Neuronal stem cell (in vitro differentiated cells): ENCODE data around the gene PTPRT.

Source experiments
- DNase-seq: peaks from one replicate; pipeline ENCODE4 v3.0.0-alpha.2; 2013; ENCODE audit warnings: low spot score
- H2AFZ ChIP-seq: one replicate; pipeline ENCODE4 v1.6.1; 2013; ENCODE audit warnings: mild to moderate bottlenecking, low read length, inconsistent platforms
- H2AK5ac ChIP-seq: 2 replicates; pipeline ENCODE4 v1.6.1; 2013; ENCODE audit warnings: low read depth, mild to moderate bottlenecking, inconsistent platforms, low read length, moderate library complexity, mixed read lengths
- H2BK120ac ChIP-seq: 2 replicates; pipeline ENCODE4 v1.6.1; 2013; ENCODE audit warnings: low read depth, mild to moderate bottlenecking, inconsistent platforms, low read length, moderate library complexity, mixed read lengths
- H2BK12ac ChIP-seq: one replicate; pipeline ENCODE4 v1.6.1; 2013; ENCODE audit warnings: low read length, inconsistent platforms
- H2BK15ac ChIP-seq: 2 replicates; pipeline ENCODE4 v1.6.1; 2013; ENCODE audit warnings: mild to moderate bottlenecking, low read length, inconsistent platforms, mixed read lengths
- H2BK5ac ChIP-seq: one replicate; pipeline ENCODE4 v1.6.1; 2013; ENCODE audit warnings: inconsistent platforms, mild to moderate bottlenecking, low read length, moderate library complexity
- H3K14ac ChIP-seq: one replicate; pipeline ENCODE4 v1.6.1; 2013; ENCODE audit warnings: low read length, inconsistent platforms
- H3K18ac ChIP-seq: 2 replicates; pipeline ENCODE4 v1.6.1; 2013; ENCODE audit warnings: low read length, inconsistent platforms
- H3K23ac ChIP-seq: 2 replicates; pipeline ENCODE4 v1.6.1; 2013; ENCODE audit warnings: low read depth, mild to moderate bottlenecking, mixed read lengths, low read length, inconsistent platforms; ENCODE audit not compliant: poor library complexity
- H3K27ac ChIP-seq: replicated peaks from 3 replicates; pipeline ENCODE4 v1.5.1; 2013; ENCODE audit warnings: low read length, inconsistent platforms
- H3K27me3 ChIP-seq, 3 experiments: 2 replicates each; pipeline ENCODE4 v1.6.1; 2013; ENCODE audit warnings: low read length in 3 of 3, mild to moderate bottlenecking in 2 of 3, inconsistent platforms in 1 of 3, low read depth in 1 of 3, mixed read lengths in 1 of 3, moderate library complexity in 1 of 3; ENCODE audit not compliant: control insufficient read depth in 3 of 3, insufficient read depth in 3 of 3
- H3K36me3 ChIP-seq, 2 donors: replicated peaks in 1 of 2; 2 replicates each; pipeline ENCODE4 v1.6.1; 2013; ENCODE audit warnings: low read length in 2 of 2; ENCODE audit not compliant: control insufficient read depth in 2 of 2, insufficient read depth in 2 of 2
- H3K4ac ChIP-seq: 2 replicates; pipeline ENCODE4 v1.6.1; 2013; ENCODE audit warnings: inconsistent platforms, mild to moderate bottlenecking, low read length, moderate library complexity
- H3K4me1 ChIP-seq, 2 donors: 1 replicate in 1 of 2; 2 replicates in 1 of 2; pipeline ENCODE4 v1.6.1; 2013; ENCODE audit warnings: low read length in 2 of 2, low read depth in 1 of 2; ENCODE audit not compliant: control insufficient read depth in 2 of 2, insufficient read depth in 1 of 2
- H3K4me2 ChIP-seq: one replicate; pipeline ENCODE4 v1.6.1; 2013; ENCODE audit warnings: mild to moderate bottlenecking, low read length, inconsistent platforms; ENCODE audit not compliant: insufficient read depth, poor library complexity, severe bottlenecking
- H3K4me3 ChIP-seq, 2 donors: 2 replicates each; pipeline ENCODE4 v1.5.1; 2013; ENCODE audit warnings: low read length in 2 of 2, mild to moderate bottlenecking in 2 of 2, inconsistent platforms in 1 of 2, moderate library complexity in 1 of 2
- H3K79me1 ChIP-seq: one replicate; pipeline ENCODE4 v1.6.1; 2013; ENCODE audit warnings: low read depth, mild to moderate bottlenecking, inconsistent platforms, low read length, moderate library complexity
- H3K9ac ChIP-seq: one replicate; pipeline ENCODE4 v1.6.1; 2013; ENCODE audit warnings: mild to moderate bottlenecking, low read depth, low read length, inconsistent platforms; ENCODE audit not compliant: poor library complexity
- H3K9me3 ChIP-seq, 2 donors: replicated peaks in 1 of 2; 2 replicates each; pipeline versions ENCODE3 to v1.6.1; 2013; ENCODE audit warnings: low read length in 2 of 2, mild to moderate bottlenecking in 2 of 2, inconsistent platforms in 1 of 2, low read depth in 1 of 2, mixed read lengths in 1 of 2, moderate library complexity in 1 of 2; ENCODE audit not compliant: control insufficient read depth in 2 of 2, insufficient read depth in 1 of 2
- H4K8ac ChIP-seq: one replicate; pipeline ENCODE4 v1.6.1; 2013; ENCODE audit warnings: low read depth, mild to moderate bottlenecking, inconsistent platforms, low read length, moderate library complexity
- H4K91ac ChIP-seq: one replicate; pipeline ENCODE4 v1.6.1; 2013; ENCODE audit warnings: low read length, low read depth, mild to moderate bottlenecking, inconsistent platforms; ENCODE audit not compliant: poor library complexity
- WGBS, 2 donors: extraction: QIAGEN DNeasy Blood & Tissue Kit; methylation state at CpG; one replicate each; pipeline ENCODE4 v1.1.7; 2013; ENCODE audit warnings: missing lambda C conversion rate in 2 of 2, mixed read lengths in 1 of 2; ENCODE audit not compliant: insufficient read length in 2 of 2, insufficient replicate concordance in 1 of 2; ENCODE audit errors: extremely low coverage in 2 of 2; 5-methylcytosine and 5-hydroxymethylcytosine counted together

PTPRT gene

DNA sequence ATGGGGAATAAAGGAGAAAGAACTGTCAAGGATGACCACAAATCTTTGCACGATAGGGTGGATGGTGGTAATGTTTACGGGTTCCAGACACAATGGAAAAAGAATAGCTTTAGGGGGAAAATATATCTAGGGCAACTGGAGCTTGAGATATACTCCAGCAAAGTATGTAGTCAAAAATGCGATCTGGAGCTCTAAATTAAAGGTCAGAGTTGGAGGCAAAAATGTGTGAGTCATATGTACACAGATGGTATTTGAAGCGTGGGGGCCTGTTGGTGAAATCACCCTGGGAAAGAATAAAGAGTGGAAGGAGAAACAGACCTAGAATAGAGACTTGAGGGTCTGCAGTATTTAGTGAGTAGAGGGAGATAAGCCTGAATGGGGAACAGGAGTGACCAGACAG, 937.6 kb downstream of the PTPRT start:
- Histone ChIP-seq H3K14ac (no peak overlapping the region), H3K79me1 (no peaks in the 10 kb centered on the region), H2BK5ac (no peak overlapping the region), H3K27ac (no peak overlapping the region), H2BK120ac (no peak overlapping the region), H3K4ac (no peak overlapping the region), H3K4me3 (no peak overlapping the region), H2BK15ac (no peak overlapping the region), H2BK12ac (no peak overlapping the region), H3K27me3 (no peaks in the 10 kb centered on the region), H4K8ac (no peak overlapping the region), H3K18ac (no peak overlapping the region), H3K23ac (no peak overlapping the region), H3K9me3 (no peaks in the 10 kb centered on the region), H3K9ac (no peak overlapping the region), H3K36me3 (no peaks in the 10 kb centered on the region), H2AFZ (no peak overlapping the region), H4K91ac (no peak overlapping the region), H3K4me2 (no peak overlapping the region), H2AK5ac (no peak overlapping the region), H3K4me1 (no peaks in the 10 kb centered on the region)
- no CpG with 5 or more reads among the region's 4 CpGs for WGBS, 2 donors
- no peak for DNase-seq

DNA sequence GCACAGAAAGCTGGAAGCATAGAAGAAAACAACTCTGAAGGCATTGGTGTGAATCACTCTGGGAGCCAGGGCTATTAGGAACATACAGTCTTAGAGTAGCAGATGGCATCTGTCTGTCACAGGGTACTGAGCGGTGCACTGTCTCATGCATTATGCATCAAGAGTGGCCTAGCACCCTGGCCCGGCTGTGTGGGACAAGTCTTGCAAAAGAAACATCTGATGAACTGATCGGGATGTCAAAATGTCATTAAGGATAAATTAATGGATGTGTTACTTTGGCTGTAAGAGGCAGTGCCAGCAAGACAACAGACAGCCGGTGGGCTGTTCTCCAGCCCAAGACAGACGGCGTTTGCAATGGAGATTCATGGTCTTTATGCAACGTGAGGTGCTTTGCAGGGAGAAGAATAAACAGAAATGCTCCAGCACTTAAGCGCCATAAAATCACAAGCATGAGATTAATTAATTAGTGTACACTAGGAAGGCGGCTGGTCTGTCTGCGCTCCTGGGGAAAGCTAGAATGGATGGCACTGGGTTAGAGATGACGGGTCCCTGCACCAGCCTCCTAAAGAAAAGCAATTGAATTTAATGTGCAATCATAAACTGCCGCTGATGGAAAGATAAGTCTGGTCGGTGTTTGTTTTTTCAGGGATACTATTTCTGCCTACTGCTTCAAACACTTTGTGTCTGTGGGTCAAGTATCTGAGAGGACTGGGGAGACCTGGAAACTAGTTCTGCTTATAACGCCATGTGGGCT, 970.9 kb downstream of the PTPRT start:
- H3K9me3 ChIP-seq = peaks cover 0 to 4% of the 10 kb centered on the region in 2 donors
- H3K36me3 ChIP-seq = no peaks in the 10 kb centered on the region
- no peak overlapping the region for H4K8ac ChIP-seq
- no peak overlapping the region for H3K23ac ChIP-seq
- no peak overlapping the region for H2BK15ac ChIP-seq
- no CpG with 5 or more reads among the region's 14 CpGs for WGBS, 2 donors
- no peak overlapping the region for H2BK5ac ChIP-seq
- H3K14ac ChIP-seq = no peak overlapping the region
- no peak overlapping the region for H3K9ac ChIP-seq
- DNase-seq = no peak
- H3K4me1 ChIP-seq = no peaks in the 10 kb centered on the region
- H3K79me1 ChIP-seq = no peaks in the 10 kb centered on the region
- no peak overlapping the region for H2AK5ac ChIP-seq
- H4K91ac ChIP-seq = no peak overlapping the region
- H3K18ac ChIP-seq = no peak overlapping the region
- no peak overlapping the region for H3K27ac ChIP-seq
- H2BK120ac ChIP-seq = no peak overlapping the region
- H2AFZ ChIP-seq = no peak overlapping the region
- H2BK12ac ChIP-seq = no peak overlapping the region
- H3K4ac ChIP-seq = no peak overlapping the region
- H3K4me2 ChIP-seq = no peak overlapping the region
- H3K27me3 ChIP-seq = no peaks in the 10 kb centered on the region
- no peak overlapping the region for H3K4me3 ChIP-seq

GRCh38 chr20:42214074-42214473, 975.6 kb downstream of the PTPRT start:
- DNase-seq = no peak
- no peak overlapping the region for H2AFZ ChIP-seq
- H2BK15ac ChIP-seq = no peak overlapping the region
- no peak overlapping the region for H3K4me3 ChIP-seq
- no peak overlapping the region for H4K91ac ChIP-seq
- H3K79me1 ChIP-seq = no peaks in the 10 kb centered on the region
- no peak overlapping the region for H2AK5ac ChIP-seq
- H3K27me3 ChIP-seq = no peaks in the 10 kb centered on the region
- H3K9ac ChIP-seq = no peak overlapping the region
- H2BK5ac ChIP-seq = no peak overlapping the region
- WGBS, 2 donors = no CpG with 5 or more reads among the region's 2 CpGs
- H3K14ac ChIP-seq = no peak overlapping the region
- H3K4ac ChIP-seq = no peak overlapping the region
- H3K23ac ChIP-seq = no peak overlapping the region
- no peaks in the 10 kb centered on the region for H3K36me3 ChIP-seq
- peaks cover 0 to 4% of the 10 kb centered on the region in 2 donors for H3K9me3 ChIP-seq
- H3K27ac ChIP-seq = no peak overlapping the region
- no peak overlapping the region for H4K8ac ChIP-seq
- H3K18ac ChIP-seq = no peak overlapping the region
- H3K4me1 ChIP-seq = no peaks in the 10 kb centered on the region
- H2BK120ac ChIP-seq = no peak overlapping the region
- H3K4me2 ChIP-seq = no peak overlapping the region
- H2BK12ac ChIP-seq = no peak overlapping the region

DNA sequence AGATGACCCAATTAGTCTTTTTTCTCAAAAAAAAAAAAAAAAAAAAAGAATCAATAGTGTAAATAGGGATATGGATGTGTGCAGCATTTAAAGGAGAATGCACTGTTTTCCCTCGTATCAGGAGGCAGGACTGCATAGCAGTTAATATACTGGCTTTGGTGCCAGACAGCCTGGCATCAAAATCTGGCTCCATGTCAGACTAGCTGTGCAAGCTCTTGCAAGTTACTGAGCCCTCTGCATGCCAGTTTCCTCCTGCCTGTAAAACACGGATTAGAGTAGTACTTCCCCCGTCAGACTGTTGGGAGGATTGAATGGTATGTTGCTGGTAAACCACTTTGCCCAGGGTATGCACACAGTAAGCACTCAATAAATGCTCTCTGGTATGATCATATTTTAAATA, 977.3 kb downstream of the PTPRT start:
- no peak overlapping the region for H3K14ac ChIP-seq
- peaks cover 0 to 4% of the 10 kb centered on the region in 2 donors for H3K9me3 ChIP-seq
- H4K8ac ChIP-seq = no peak overlapping the region
- H3K79me1 ChIP-seq = no peaks in the 10 kb centered on the region
- no peak overlapping the region for H2BK15ac ChIP-seq
- H3K4me1 ChIP-seq = no peaks in the 10 kb centered on the region
- H3K18ac ChIP-seq = no peak overlapping the region
- no peak overlapping the region for H2AK5ac ChIP-seq
- H3K4me2 ChIP-seq = no peak overlapping the region
- no peak overlapping the region for H3K9ac ChIP-seq
- H3K27me3 ChIP-seq = no peaks in the 10 kb centered on the region
- no peak overlapping the region for H2BK12ac ChIP-seq
- no peak overlapping the region for H2AFZ ChIP-seq
- H2BK120ac ChIP-seq = no peak overlapping the region
- H3K4ac ChIP-seq = no peak overlapping the region
- no peak overlapping the region for H2BK5ac ChIP-seq
- DNase-seq = no peak
- H3K27ac ChIP-seq = no peak overlapping the region
- H3K23ac ChIP-seq = no peak overlapping the region
- no peak overlapping the region for H3K4me3 ChIP-seq
- H3K36me3 ChIP-seq = no peaks in the 10 kb centered on the region
- no CpG with 5 or more reads among the region's 3 CpGs for WGBS, 2 donors
- H4K91ac ChIP-seq = no peak overlapping the region
